Measurements from ENCODE around the gene ST13.
A peak's percentile ranks its signal among the peaks of the same experiment; 100 is the strongest.
"Not testable (repeated sequence)": the region's sequence is repeated elsewhere in the genome, so short reads cannot be mapped to it uniquely, and the experiment has no call there.

The ST13 gene

GRCh38 chr22:40838486-40838885, 18.0 kb downstream of the ST13 start:
- DNase-seq (ENCODE audit: low read depth): no peak

GRCh38 chr22:40834619-40835018, 21.8 kb downstream of the ST13 start:
- no peak for DNase-seq (ENCODE audit: low read depth)

- no peak for DNase-seq (ENCODE audit: low read depth)
Measured at GRCh38 chr22:40829131-40829530, 27.3 kb downstream of the ST13 start.

- DNase-seq (ENCODE audit: low read depth): no peak
Measured at GRCh38 chr22:40826984-40827741, 29.3 kb downstream of the ST13 start.

GRCh38 chr22:40826292-40826691, 30.1 kb downstream of the ST13 start:
- not testable (repeated sequence) for DNase-seq (ENCODE audit: low read depth)

GRCh38 chr22:40823426-40823825, 33.0 kb downstream of the ST13 start:
- DNase-seq (ENCODE audit: low read depth): no peak

GRCh38 chr22:40819599-40820140, 36.8 kb downstream of the ST13 start:
- DNase-seq (ENCODE audit: low read depth): no peak

- peak; percentile 63 for DNase-seq (ENCODE audit: low read depth)
Measured at GRCh38 chr22:40818747-40819598, 37.5 kb downstream of the ST13 start, which contains the start of gene SLC25A17. Gene SLC25A17, minus strand, starts transcription at chr22:40819346. Its CDS starts 98 bp downstream, at chr22:40819248.

GRCh38 chr22:40818192-40818746, 38.2 kb downstream of the ST13 start:
- DNase-seq (ENCODE audit: low read depth): peak; percentile 14

GRCh38 chr22:40817737-40818136, 38.7 kb downstream of the ST13 start:
- no peak for DNase-seq (ENCODE audit: low read depth)

GRCh38 chr22:40813912-40814315, 42.5 kb downstream of the ST13 start:
- DNase-seq (ENCODE audit: low read depth): peak; percentile 92

GRCh38 chr22:40808018-40808841, 48.2 kb downstream of the ST13 start:
- no peak for DNase-seq (ENCODE audit: low read depth)

GRCh38 chr22:40806711-40807110, 49.7 kb downstream of the ST13 start:
- DNase-seq (ENCODE audit: low read depth): no peak

- no peak for DNase-seq (ENCODE audit: low read depth)
Measured at GRCh38 chr22:40805699-40806203, 50.7 kb downstream of the ST13 start.

- no peak for DNase-seq (ENCODE audit: low read depth)
Measured at GRCh38 chr22:40805239-40805638, 51.2 kb downstream of the ST13 start.

- no peak for DNase-seq (ENCODE audit: low read depth)
Measured at GRCh38 chr22:40803321-40803720, 53.1 kb downstream of the ST13 start.

GRCh38 chr22:40799008-40799407, 57.4 kb downstream of the ST13 start:
- no peak for DNase-seq (ENCODE audit: low read depth)

- no peak for DNase-seq (ENCODE audit: low read depth)
Measured at GRCh38 chr22:40797427-40797826, 59.0 kb downstream of the ST13 start.

- no peak for DNase-seq (ENCODE audit: low read depth)
Measured at GRCh38 chr22:40792451-40792850, 64.0 kb downstream of the ST13 start.

GRCh38 chr22:40791241-40791640, 65.2 kb downstream of the ST13 start:
- no peak for DNase-seq (ENCODE audit: low read depth)

GRCh38 chr22:40789131-40789530, 67.3 kb downstream of the ST13 start:
- DNase-seq (ENCODE audit: low read depth): no peak
